T-helper 17 cell (primary cell): ENCODE data around the gene COLGALT1. TPM values are rescaled to one million over a fixed set of nuclear protein-coding genes. Genes with fewer than 3 reads are reported as not detected.
"Not testable (repeated sequence)": the region's sequence is repeated elsewhere in the genome, so short reads cannot be mapped to it uniquely, and the experiment has no call there.

Source experiments
- ATAC-seq: fragments of 150-1000 bp; cut with Tn5 transposase; 2 replicates; pipeline ENCODE4 v1.10.0; 2021; ENCODE audit warnings: mild to moderate bottlenecking, moderate library complexity
- DNase-seq, 3 donors: peaks; one replicate each; pipeline versions ENCODE4 v3.0.0 to v3.0.0-alpha.2; 2020 to 2021
- H3K9me3 ChIP-seq: one replicate; pipeline ENCODE4 v1.7.0; 2013; ENCODE audit warnings: low read length, mild to moderate bottlenecking; ENCODE audit not compliant: control insufficient read depth, poor library complexity, severe bottlenecking
- H3K27ac Mint-ChIP-seq: one replicate; pipeline ENCODE4 v1.8.0; 2022; ENCODE audit warnings: mild to moderate bottlenecking, moderate library complexity, mixed read lengths
- H3K27me3 Mint-ChIP-seq: one replicate; pipeline ENCODE4 v1.8.0; 2022; ENCODE audit warnings: mixed read lengths
- H3K36me3 Mint-ChIP-seq: one replicate; pipeline ENCODE4 v1.8.0; 2022; ENCODE audit warnings: low read depth, mixed read lengths
- H3K4me1 Mint-ChIP-seq: one replicate; pipeline ENCODE4 v1.8.0; 2022; ENCODE audit warnings: mild to moderate bottlenecking, mixed read lengths
- H3K4me3 Mint-ChIP-seq: one replicate; pipeline ENCODE4 v1.8.0; 2022; ENCODE audit warnings: mild to moderate bottlenecking, moderate library complexity, mixed read lengths
- total RNA-seq, 4 donors: library from RNA in 2 of 4; stranded (reverse) in 2 of 4; gene quantifications; one replicate each; pipeline ENCODE4 v1.2.3 and lab custom pipeline; 2022 to 2026

COLGALT1 gene
- total RNA-seq, 2 donors from 2014 or later, result 42.1 to 42.4 TPM

- ATAC-seq (no peak), DNase-seq (no peak)
- Mint-ChIP-seq H3K27ac (no peak overlapping the region), H3K36me3 (peaks cover 9% of the 10 kb centered on the region), H3K4me3 (no peak overlapping the region), H3K27me3 (no peaks in the 10 kb centered on the region), H3K4me1 (peaks cover 15% of the 10 kb centered on the region)
- no peaks in the 10 kb centered on the region for H3K9me3 ChIP-seq
Measured at GRCh38 chr19:17576758-17577456, 21.5 kb downstream of the COLGALT1 start.

DNA sequence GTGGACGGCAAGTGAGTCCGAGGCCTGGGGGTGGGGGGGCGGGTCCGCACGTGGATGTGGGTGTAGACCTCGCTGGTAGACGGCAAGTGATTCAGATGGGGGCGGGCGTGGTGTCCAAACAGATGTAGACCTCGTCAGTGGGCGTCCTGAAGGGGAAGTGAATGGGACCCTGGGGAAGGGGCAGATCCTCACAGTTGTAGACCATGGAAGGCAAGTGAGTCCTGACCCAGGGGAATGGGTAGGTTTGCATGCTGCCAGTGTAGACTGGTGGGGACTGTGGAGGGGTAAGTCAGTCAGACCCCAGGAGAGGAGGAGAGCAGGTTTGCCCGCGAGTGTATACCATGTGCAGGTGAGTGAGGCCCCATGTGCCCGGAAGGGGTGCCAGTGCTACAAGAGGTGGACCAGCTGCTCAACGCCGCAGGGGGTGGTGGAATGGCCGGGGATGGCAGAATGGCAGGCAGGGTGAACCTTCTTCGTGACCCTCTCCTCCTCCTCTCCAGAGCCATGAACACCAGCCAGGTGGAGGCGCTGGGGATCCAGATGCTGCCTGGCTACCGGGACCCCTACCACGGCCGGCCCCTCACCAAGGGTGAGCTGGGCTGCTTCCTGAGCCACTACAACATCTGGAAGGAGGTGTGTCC, 22.1 kb downstream of the COLGALT1 start:
- ATAC-seq, result no peak
- H3K9me3 ChIP-seq, result no peaks in the 10 kb centered on the region
- Mint-ChIP-seq H3K36me3 (peaks cover 9% of the 10 kb centered on the region), H3K4me3 (no peak overlapping the region), H3K27ac (no peak overlapping the region), H3K4me1 (peaks cover 15% of the 10 kb centered on the region), H3K27me3 (no peaks in the 10 kb centered on the region)
- DNase-seq, result no peak

DNA sequence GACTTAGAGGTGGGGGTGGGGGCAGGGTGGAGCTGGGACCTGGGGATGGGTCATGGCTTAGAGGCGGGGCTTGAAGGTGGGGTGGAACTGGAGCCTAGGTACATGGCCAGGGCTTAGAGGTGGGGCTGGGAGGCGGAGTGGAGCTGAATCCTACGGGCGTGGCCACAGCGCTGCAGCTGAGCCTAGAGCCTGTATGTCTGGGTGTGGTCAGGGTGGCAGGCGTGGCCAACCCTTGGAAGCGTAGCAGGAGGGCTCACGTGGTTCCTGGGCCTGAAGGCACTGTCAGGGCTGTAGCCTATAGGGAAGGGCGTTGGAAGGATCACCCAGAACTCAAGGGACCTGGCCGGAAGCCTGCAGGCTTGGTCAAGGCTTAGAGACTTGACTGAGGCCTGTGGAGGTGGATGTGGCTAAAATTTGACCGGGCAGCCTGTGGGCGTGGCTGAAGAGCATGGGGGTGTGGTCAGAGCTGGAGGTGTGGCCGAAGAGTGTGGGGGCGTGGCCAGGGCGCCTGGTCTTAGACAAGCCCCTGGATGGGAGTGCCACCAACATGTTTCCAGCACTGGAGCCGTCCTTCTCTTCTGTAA, 24.3 kb downstream of the COLGALT1 start:
- peaks cover 11% of the 10 kb centered on the region for H3K4me1 Mint-ChIP-seq
- H3K36me3 Mint-ChIP-seq, result peaks cover 9% of the 10 kb centered on the region
- DNase-seq (no peak), ATAC-seq (peak; percentile 66)
- peak overlapping the region; percentile 70 for H3K27ac Mint-ChIP-seq
- no peaks in the 10 kb centered on the region for H3K9me3 ChIP-seq
- no peaks in the 10 kb centered on the region for H3K27me3 Mint-ChIP-seq
- no peak overlapping the region for H3K4me3 Mint-ChIP-seq

GRCh38 chr19:17580470-17581144, 25.2 kb downstream of the COLGALT1 start:
- H3K9me3 ChIP-seq, result no peaks in the 10 kb centered on the region
- H3K27ac Mint-ChIP-seq, result peak overlapping the region; percentile 70
- H3K4me3 Mint-ChIP-seq, result no peak overlapping the region
- peaks cover 11% of the 10 kb centered on the region for H3K4me1 Mint-ChIP-seq
- no peaks in the 10 kb centered on the region for H3K27me3 Mint-ChIP-seq
- peaks cover 9% of the 10 kb centered on the region for H3K36me3 Mint-ChIP-seq
- DNase-seq (no peak), ATAC-seq (no peak)

- no peaks in the 10 kb centered on the region for H3K9me3 ChIP-seq
- Mint-ChIP-seq H3K36me3 (peaks cover 9% of the 10 kb centered on the region), H3K4me1 (peaks cover 6% of the 10 kb centered on the region), H3K4me3 (no peak overlapping the region), H3K27me3 (no peaks in the 10 kb centered on the region), H3K27ac (no peak overlapping the region)
- DNase-seq (no peak), ATAC-seq (no peak)
Measured at GRCh38 chr19:17581211-17581874, 25.9 kb downstream of the COLGALT1 start.

GRCh38 chr19:17582613-17583012, 27.2 kb downstream of the COLGALT1 start:
- H3K4me1 Mint-ChIP-seq, result peaks cover 6% of the 10 kb centered on the region
- no peaks in the 10 kb centered on the region for H3K27me3 Mint-ChIP-seq
- H3K36me3 Mint-ChIP-seq, result peaks cover 7% of the 10 kb centered on the region
- no peak overlapping the region for H3K27ac Mint-ChIP-seq
- H3K4me3 Mint-ChIP-seq, result no peak overlapping the region
- no peak for DNase-seq
- no peaks in the 10 kb centered on the region for H3K9me3 ChIP-seq
- ATAC-seq, result no peak

DNA sequence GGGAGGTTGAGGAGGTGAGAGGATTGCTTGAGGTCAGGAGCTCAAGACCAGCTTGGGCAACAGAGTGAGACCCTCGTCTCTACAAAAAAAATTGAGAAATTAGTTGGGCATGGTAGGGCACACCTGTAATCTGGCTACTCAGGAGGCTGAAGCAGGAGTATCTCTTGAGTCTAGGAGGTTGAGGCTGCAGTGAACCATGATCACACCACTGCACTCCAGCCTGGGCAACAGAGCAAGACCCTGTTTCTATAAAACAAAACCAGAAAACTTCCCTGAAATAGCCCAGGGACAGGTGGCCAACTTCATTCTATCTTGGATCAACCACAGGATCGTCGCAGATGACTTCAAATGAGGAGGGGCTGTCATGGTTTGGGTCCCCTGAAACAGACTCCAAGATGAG, 28.7 kb downstream of the COLGALT1 start:
- H3K4me1 Mint-ChIP-seq, result peaks cover 6% of the 10 kb centered on the region
- no peak overlapping the region for H3K4me3 Mint-ChIP-seq
- peak overlapping the region; percentile 8 for H3K27ac Mint-ChIP-seq
- no peaks in the 10 kb centered on the region for H3K27me3 Mint-ChIP-seq
- DNase-seq, result no peak
- peaks cover 7% of the 10 kb centered on the region for H3K36me3 Mint-ChIP-seq
- H3K9me3 ChIP-seq, result no peaks in the 10 kb centered on the region
- ATAC-seq, result no peak

- H3K9me3 ChIP-seq, H3K27ac Mint-ChIP-seq, DNase-seq, H3K4me3 Mint-ChIP-seq, ATAC-seq, H3K36me3 Mint-ChIP-seq, H3K4me1 Mint-ChIP-seq: not testable (repeated sequence)
- peaks cover 10% of the 10 kb centered on the region for H3K27me3 Mint-ChIP-seq
Measured at GRCh38 chr19:17585395-17585794, 29.9 kb downstream of the COLGALT1 start.

GRCh38 chr19:17590866-17591265, 35.4 kb downstream of the COLGALT1 start:
- no peak overlapping the region for H3K4me3 Mint-ChIP-seq
- no peak for ATAC-seq
- peaks cover 25% of the 10 kb centered on the region for H3K27me3 Mint-ChIP-seq

DNA sequence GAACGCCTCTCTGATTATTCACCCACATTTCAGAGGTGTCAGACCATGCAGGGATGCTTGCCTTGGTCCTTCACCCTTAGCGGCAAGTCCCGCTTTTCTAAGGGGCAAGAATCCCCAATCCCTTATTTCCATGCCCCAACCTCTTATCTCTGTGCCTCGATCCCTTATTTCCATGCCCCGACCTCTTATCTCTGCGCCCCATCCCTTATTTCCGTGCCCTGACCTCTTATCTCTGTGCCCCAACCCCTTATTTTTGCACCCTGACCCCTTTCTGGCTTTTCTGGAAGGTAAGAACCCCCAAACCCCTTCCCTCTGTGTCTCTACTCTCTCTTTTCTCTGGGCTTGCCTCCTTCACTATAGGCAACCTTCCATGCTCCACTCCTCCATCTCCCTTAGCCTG, 38.8 kb downstream of the COLGALT1 start:
- H3K27ac Mint-ChIP-seq, DNase-seq, H3K4me3 Mint-ChIP-seq, H3K4me1 Mint-ChIP-seq, H3K36me3 Mint-ChIP-seq, H3K9me3 ChIP-seq, ATAC-seq: not testable (repeated sequence)
- peaks cover 25% of the 10 kb centered on the region for H3K27me3 Mint-ChIP-seq

More at GRCh38 chr19:17590866-17591265, 35.4 kb downstream of the COLGALT1 start:
- Mint-ChIP-seq H3K36me3 (peaks cover 3% of the 10 kb centered on the region), H3K4me1 (no peaks in the 10 kb centered on the region), H3K27ac (no peak overlapping the region)
- no peak for DNase-seq
- no peaks in the 10 kb centered on the region for H3K9me3 ChIP-seq

DNA sequence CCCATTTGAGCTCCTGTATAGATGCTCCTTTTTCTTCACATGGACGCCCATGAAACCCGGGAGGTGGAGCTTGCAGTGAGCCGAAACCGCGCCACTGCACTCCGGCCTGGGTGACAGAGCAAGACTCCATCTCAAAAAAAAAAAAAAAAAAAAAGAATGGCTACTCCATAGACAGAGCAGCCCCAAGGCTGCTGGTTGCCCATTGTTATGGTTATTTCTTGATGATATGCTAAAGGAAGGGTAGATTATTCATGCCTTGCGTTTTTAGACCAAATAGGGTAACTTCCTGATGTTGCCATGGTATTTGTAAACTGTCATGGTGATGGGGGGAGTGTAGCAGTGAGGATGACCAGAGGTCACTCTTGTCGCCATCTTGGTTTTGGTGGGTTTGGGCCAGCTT, 42.6 kb downstream of the COLGALT1 start:
- not testable (repeated sequence) for H3K36me3 Mint-ChIP-seq, H3K4me3 Mint-ChIP-seq, H3K9me3 ChIP-seq, H3K4me1 Mint-ChIP-seq, H3K27ac Mint-ChIP-seq, ATAC-seq, DNase-seq
- H3K27me3 Mint-ChIP-seq, result peaks cover 24% of the 10 kb centered on the region

GRCh38 chr19:17598953-17599352, 43.5 kb downstream of the COLGALT1 start:
- DNase-seq, result no peak
- H3K27me3 Mint-ChIP-seq, result peaks cover 33% of the 10 kb centered on the region
- H3K4me3 Mint-ChIP-seq, result no peak overlapping the region
- peaks cover 2% of the 10 kb centered on the region for H3K36me3 Mint-ChIP-seq
- H3K4me1 Mint-ChIP-seq, result peaks cover 3% of the 10 kb centered on the region
- no peak for ATAC-seq
- no peaks in the 10 kb centered on the region for H3K9me3 ChIP-seq
- no peak overlapping the region for H3K27ac Mint-ChIP-seq

DNA sequence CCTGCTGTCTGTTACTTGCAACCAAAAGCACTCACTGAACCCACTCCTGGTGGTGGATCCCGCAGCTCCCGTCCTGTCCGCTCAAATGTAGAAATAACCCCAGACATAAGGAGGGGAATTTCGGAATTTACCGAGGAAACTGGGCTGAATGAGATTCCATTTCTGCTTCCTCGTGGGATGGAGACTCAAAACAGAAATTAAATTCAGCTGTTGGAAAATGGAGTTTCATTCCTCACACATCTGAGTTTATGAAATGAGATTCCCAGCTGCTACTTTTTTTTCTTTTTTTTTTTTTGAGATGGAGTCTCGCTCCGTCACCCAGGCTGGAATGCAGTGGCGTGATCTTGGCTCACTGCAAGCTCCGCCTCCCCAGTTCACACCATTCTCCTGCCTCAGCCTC, 44.3 kb downstream of the COLGALT1 start:
- Mint-ChIP-seq H3K36me3 (peaks cover 2% of the 10 kb centered on the region), H3K4me1 (peaks cover 3% of the 10 kb centered on the region), H3K27me3 (peaks cover 41% of the 10 kb centered on the region), H3K27ac (no peak overlapping the region), H3K4me3 (no peak overlapping the region)
- DNase-seq (no peak), ATAC-seq (no peak)
- H3K9me3 ChIP-seq, result no peaks in the 10 kb centered on the region
